NT2/D1 (cell line): ENCODE results near the gene ARF1.

Experiments
- SUZ12 ChIP-seq: IDR thresholded peaks from 2 replicates; pipeline ENCODE4 v1.6.1; 2011; ENCODE audit not compliant: insufficient read length, insufficient read depth; ENCODE audit errors: extremely low read depth
- ZNF274 ChIP-seq: IDR thresholded peaks from 2 replicates; pipeline ENCODE4 v1.6.1; 2011; ENCODE audit warnings: mild to moderate bottlenecking, low read depth, low read length

DNA sequence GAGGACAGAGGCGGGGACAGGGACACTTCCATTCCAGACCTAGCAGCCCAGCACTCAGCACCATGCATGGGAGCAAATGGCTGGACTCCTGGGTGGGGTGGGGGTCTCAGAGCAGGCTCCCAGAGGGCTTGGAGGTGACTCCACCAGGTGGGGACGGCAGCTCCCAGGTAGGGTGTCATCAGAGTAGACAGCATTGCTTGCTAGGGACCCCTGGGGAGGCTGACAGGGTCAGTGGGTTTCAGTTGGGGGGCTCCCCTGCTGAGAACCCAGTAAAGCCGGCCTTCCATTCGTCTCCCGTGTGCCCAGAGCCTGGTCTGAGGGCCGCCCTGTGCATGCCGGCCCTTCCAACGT, 62.5 kb downstream of the ARF1 start:
- TF ChIP-seq ZNF274 (no peak), SUZ12 (no peak)
